ENCODE results near the gene RUNX2.

The RUNX2 gene

GRCh38 chr6:45696738-45697137 lies 368.6 kb downstream of the RUNX2 start:
- no peak for TF ChIP-seq CTCF (conservative IDR thresholded peaks at IDR 0.05; ENCODE audit: low read length)
- no peak overlapping the region for H3K4me3 ChIP-seq (ENCODE audit: low read length)
- no peak for DNase-seq (ENCODE audit: low read depth)

GRCh38 chr6:45697605-45698004 lies 369.5 kb downstream of the RUNX2 start:
- peak; percentile 99 for DNase-seq (ENCODE audit: low read depth)
- TF ChIP-seq CTCF (conservative IDR thresholded peaks at IDR 0.05; ENCODE audit: low read length), result no peak
- H3K4me3 ChIP-seq (ENCODE audit: low read length), result no peak overlapping the region

- no peak overlapping the region for H3K4me3 ChIP-seq (ENCODE audit: low read length)
- TF ChIP-seq CTCF (conservative IDR thresholded peaks at IDR 0.05; ENCODE audit: low read length), result no peak
- DNase-seq (ENCODE audit: low read depth), result peak; percentile 71
Measured at GRCh38 chr6:45698046-45698445, 369.9 kb downstream of the RUNX2 start.

- TF ChIP-seq CTCF (conservative IDR thresholded peaks at IDR 0.05; ENCODE audit: low read length), result no peak
- H3K4me3 ChIP-seq (ENCODE audit: low read length), result no peak overlapping the region
- no peak for DNase-seq (ENCODE audit: low read depth)
Measured at GRCh38 chr6:45699663-45700062, 371.5 kb downstream of the RUNX2 start.

GRCh38 chr6:45702849-45703739 lies 375.0 kb downstream of the RUNX2 start:
- DNase-seq (ENCODE audit: low read depth), result peak; percentile 73
- H3K4me3 ChIP-seq (ENCODE audit: low read length), result no peak overlapping the region
- TF ChIP-seq CTCF (conservative IDR thresholded peaks at IDR 0.05; ENCODE audit: low read length), result no peak

GRCh38 chr6:45704056-45704800 lies 376.1 kb downstream of the RUNX2 start:
- TF ChIP-seq CTCF (conservative IDR thresholded peaks at IDR 0.05; ENCODE audit: low read length), result no peak
- H3K4me3 ChIP-seq (ENCODE audit: low read length), result no peak overlapping the region
- DNase-seq (ENCODE audit: low read depth), result peak; percentile 24

Data from AG10803 (cell line).